ENCODE data around the gene RAD51B. TPM values are rescaled to one million over a fixed set of nuclear protein-coding genes. Genes with fewer than 3 reads are reported as not detected.
A peak's percentile ranks its signal among the peaks of the same experiment; 100 is the strongest.

RAD51B gene
- total RNA-seq, 1 experiment from 2014 or later: 7.2 TPM

DNA sequence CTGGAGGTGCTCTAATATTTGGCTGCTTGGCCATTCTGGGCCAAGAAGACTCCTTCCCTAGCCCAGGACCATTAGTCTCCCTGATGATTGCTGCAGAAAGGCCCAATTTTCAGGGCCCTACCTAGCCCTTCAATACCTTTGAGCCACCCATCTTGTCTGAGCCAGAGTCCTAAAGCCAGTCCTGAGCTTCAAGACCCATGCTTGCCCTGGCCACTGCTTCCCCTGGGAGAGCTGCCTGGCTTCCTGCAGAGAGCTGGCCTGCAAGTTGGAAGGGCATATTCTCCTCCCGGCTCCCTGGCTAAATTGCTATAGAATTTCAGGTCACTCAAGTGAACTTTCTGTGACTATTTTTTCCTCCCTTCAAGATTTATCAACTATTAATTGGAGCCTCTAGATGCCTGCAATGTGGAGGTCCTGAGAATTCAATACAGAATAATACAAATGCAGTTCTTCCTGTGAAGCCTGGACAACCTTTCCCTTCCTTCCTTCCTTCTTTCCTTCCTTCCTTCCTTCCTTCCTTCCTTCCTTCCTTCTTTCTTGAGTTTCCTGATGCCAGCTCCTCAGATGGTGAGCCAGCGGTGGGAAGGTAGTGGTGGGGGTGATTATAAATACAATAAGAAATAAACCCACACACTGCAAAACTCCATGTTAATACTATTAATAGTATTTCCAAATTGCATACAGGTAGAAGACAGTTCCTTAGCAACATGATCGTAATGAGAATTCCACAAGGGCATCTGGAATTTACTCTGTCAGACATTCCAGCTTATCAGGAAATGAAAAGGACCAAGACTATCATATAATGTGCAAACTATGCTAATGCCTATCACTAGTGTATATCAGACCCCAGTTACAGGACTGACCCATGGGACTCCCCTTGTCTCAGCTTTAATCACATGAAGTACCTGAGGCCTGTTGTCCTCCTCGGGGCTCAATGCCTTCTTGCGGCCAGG, 865.2 kb downstream of the RAD51B start:
- DNase-seq: no peak
- Histone ChIP-seq H3K36me3 (no peaks in the 10 kb centered on the region), H3K9me3 (peaks cover 3% of the 10 kb centered on the region; the same call in 1 of the 2 replicates), H3K27me3 (no peaks in the 10 kb centered on the region), H3K4me3 (no peak overlapping the region)

DNA sequence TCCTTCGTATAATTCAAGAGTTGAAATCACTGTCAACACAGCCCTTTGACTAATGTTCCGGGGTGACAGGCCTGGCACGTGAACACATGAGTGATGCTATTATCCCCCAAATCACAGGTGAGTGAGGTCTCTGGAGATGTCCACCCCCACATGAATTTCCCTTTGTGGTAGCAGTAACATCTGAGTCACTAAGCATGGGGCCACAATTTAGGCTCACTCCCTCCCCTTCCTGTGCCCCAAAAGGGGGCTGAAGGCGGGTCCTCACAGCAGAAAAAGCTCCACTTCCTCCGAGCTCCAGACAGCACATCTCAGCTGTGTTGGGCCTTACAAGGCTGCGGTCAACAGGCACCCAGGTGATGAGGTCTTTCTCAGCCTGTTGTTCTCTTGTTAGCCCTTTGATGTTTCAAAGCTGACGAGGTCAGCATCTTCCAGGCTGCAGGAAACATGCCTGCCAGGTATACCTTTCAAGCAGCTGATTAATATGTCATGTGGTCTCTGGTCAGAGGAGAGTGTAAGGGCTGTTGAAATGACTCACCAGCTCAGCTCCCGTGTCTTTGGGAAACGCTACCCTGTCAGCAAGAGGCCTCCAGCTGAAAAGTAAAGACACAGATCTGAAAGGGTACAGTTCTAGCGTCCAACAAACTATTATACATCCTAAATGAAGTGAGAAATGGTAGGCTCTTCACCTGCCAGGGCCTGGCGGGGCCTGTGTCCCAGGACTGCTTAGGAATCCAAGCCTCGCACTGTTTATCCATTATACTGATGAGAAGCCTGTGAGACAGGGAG, 866.0 kb downstream of the RAD51B start:
- Histone ChIP-seq H3K4me3 (no peak overlapping the region), H3K9me3 (no peaks in the 10 kb centered on the region), H3K36me3 (no peaks in the 10 kb centered on the region), H3K27me3 (no peaks in the 10 kb centered on the region)
- no peak for DNase-seq

DNA sequence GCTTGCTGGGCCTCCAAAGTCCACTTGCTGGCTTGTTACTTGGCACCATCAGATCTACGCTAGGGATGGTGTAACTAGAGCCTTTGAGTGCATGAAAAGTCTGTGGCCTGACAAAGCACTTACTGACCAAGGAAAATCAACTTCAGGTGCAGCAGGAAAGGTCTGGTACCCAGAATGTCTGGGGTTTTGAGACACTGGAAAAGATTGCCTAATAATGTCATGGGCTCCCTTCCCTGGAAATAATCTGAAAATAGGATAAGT, 866.6 kb downstream of the RAD51B start:
- Histone ChIP-seq H3K9me3 (no peaks in the 10 kb centered on the region), H3K36me3 (no peaks in the 10 kb centered on the region), H3K4me3 (no peak overlapping the region), H3K27me3 (no peaks in the 10 kb centered on the region)
- no peak for DNase-seq

DNA sequence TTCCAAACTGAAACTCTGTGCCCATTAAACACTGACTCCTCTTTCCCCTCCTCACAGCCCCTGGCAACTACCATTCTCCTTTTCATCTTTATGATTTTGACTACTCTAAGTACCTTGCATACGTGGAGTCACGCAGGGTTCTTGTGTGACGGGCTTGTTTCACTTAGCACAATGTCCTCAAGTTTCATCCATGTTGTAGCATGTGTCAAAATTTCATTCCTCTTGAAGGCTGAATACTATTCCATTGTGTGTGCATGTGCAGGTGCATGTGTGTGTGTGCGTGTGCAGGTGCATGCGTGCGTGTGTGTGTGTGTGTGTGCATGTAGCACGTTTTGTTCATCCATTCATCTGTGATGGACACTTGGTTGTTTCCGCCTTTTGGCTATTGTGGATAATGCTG, 867.1 kb downstream of the RAD51B start:
- Histone ChIP-seq H3K27me3 (no peaks in the 10 kb centered on the region), H3K9me3 (no peaks in the 10 kb centered on the region), H3K4me3 (no peak overlapping the region), H3K36me3 (no peaks in the 10 kb centered on the region)
- DNase-seq: no peak

DNA sequence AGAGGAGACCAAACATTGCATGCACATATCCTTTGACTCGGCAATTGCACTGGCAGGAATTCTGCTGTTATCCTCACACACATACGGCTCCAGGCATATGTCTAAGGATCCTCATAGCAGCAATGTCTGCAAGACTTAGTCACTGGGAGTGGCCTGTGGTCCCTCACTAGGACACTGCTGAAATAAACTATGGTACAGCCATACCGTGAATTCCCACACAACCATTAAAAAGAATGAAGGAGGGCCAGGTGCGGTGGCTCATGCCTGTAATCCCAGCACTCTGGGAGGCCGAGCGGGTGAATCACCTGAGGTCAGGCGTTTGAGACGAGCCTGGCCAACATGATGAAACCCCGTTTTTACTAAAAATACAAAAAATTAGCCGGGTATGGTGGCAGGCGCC, 868.2 kb downstream of the RAD51B start:
- H3K9me3 ChIP-seq: no peaks in the 10 kb centered on the region
- no peak overlapping the region for H3K4me3 ChIP-seq
- H3K27me3 ChIP-seq: no peaks in the 10 kb centered on the region
- no peaks in the 10 kb centered on the region for H3K36me3 ChIP-seq
- peak; percentile 46 for DNase-seq

DNA sequence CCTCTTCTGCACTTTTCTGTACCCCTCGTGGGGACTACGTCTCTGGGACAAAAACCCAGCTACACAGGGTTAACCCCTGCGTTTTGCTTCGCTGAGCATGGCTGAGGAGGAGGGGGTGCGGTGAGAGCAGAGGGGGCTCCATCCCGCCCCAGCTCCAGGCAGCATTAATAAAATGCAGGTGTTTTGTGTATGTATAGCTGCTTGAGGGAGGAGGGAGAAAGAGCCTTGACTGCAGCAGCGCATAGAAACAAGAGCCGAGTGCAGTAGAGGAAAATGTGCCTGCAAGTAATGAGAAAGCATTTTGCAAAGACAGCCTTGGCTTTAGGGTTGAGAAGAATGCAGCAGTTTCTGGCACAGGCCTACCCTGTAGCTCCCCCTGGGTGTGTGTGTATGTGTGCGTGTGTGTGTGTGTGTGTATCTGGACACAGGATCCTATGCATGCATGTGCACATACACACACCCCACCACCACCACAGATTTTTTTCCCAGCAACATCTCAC, 869.3 kb downstream of the RAD51B start:
- DNase-seq: no peak
- Histone ChIP-seq H3K9me3 (no peaks in the 10 kb centered on the region), H3K36me3 (no peaks in the 10 kb centered on the region), H3K4me3 (no peak overlapping the region), H3K27me3 (no peaks in the 10 kb centered on the region)

DNA sequence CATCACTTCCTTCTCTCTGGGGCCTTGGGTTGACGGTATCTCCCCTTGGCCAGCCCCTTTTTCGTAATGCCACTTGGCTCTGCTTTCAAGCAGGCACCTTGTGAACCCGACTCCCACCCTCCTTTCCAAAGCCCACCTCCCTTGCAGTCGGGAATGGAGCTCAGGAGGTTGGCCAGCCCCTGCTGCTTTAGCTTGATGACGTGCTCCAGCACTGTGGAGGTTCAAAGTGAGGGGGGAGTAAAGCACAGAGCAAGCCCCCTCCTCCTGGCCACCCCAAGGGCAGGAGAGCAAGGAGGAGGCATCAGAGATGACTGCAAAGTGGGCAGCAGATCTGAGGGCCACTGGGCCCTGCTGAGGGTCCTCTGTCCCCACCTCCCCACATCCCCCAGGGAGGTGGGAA, 869.9 kb downstream of the RAD51B start:
- Histone ChIP-seq H3K27me3 (no peaks in the 10 kb centered on the region), H3K4me3 (no peak overlapping the region), H3K9me3 (no peaks in the 10 kb centered on the region), H3K36me3 (no peaks in the 10 kb centered on the region)
- no peak for DNase-seq

DNA sequence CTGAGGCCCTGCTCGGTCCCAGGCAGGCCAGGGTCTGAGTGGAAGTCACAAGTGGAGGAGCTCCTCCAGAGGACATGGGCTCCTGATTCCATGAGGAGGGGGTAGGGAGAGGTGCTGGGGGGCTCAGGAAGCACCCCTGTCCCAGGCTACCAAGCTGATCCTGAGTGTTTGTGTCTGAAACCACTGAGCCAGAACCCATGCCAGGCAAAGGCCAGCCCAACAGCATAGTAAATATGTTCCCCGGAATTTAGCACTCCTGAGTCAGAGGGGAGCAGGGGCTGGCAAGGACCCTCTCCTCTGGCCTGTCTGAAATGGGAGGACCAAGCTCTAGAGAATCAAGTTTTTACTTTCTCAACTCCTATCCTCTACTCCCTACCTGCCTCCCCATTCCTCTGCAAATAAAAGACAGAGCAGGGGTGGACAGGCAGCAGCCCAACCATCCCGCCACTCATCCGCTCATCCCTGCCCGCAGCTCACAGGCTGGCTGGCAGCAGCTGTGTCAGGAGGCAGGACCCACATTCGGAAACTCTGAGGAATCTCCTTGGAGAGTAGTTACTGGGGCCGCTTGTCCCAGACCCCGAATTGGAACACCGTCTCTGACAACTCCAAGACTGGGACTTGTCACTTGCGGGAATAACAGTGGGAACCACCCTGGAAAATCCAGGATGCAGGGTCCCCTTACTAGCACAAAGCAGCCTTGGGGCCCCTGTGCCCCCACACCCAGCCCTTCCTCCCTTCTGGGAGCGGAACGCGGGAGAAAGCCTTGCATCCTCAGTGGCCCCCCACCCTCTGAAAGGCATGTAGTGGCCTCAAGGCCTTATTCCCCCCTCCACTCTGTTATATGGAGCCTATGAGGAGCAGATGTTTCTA, 870.7 kb downstream of the RAD51B start:
- H3K4me3 ChIP-seq: no peak overlapping the region
- DNase-seq: no peak
- no peaks in the 10 kb centered on the region for H3K36me3 ChIP-seq
- H3K9me3 ChIP-seq: no peaks in the 10 kb centered on the region
- no peaks in the 10 kb centered on the region for H3K27me3 ChIP-seq

DNA sequence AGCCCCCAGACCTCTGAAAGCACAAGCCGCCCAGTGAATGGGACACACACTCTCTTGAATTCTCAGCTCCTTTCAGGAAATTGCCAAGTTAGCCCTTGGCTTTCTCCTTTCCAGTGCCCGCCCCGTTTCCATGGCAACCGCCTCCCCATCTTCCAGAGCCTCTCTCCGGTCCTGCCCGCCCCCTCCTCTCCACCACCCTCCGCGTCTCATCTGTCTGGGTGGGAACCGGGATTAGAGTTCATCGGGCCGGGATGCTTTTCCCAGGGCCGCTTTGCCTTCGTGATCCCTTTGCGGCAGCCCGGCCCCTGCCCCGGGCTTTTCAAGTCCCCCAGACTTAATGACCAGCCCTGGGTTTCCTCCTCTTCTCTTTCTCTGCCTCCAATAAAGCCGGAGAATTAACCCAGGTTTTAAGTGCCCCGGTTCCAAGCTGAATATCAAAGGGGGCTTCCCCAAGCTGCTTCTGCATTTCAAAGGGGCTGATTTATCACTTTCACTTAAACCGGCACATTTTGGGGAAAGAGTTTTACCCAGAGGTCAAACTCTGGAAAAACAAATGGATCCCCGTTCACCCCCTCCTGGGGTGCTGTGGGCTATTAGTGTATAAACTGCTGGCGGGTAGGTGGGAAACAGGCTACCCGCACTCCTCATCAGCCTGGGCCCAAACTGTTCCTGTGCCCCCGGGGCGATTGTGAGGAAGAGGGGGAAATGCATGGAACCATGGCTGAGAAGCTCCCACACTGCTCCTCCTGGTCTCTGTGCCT, 871.6 kb downstream of the RAD51B start:
- H3K9me3 ChIP-seq: no peaks in the 10 kb centered on the region
- H3K27me3 ChIP-seq: no peaks in the 10 kb centered on the region
- H3K36me3 ChIP-seq: no peaks in the 10 kb centered on the region
- H3K4me3 ChIP-seq: no peak overlapping the region
- DNase-seq: no peak

DNA sequence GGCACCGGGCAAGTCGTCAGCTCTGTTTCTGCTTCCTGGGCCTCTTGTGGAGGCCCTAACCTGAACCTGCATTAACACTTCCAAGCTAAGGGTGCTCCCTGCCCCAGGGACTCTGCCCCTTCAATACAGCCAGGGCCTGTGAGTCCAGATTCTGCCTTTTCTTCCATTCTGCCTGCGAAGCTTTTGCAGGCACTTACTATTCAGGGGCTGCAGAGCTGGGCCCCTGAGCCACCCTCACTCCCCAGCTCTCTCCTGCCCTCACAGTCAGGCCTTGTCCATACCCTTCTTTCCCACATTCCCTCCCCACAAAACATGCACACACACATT, 872.2 kb downstream of the RAD51B start:
- no peak for DNase-seq

DNA sequence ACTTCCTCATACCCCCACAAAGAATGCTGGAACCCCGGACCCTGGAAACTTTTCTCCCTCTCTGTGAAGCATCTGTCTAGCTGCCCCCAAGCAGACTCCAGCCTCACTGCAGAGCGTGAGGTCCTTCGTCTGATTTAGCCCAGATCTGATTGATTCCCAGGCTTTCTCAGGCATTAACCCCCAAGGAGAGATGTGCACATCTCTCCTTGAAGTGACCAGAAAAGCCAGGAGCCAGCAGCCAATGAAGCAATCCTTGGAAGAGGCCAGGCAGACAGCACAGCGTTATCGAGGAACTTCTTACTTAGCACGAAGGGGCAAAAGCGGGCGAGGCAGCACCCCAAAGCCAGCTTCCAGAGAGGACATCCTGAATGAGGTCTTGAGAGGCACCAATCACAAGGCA, 872.6 kb downstream of the RAD51B start:
- Histone ChIP-seq H3K4me3 (no peak overlapping the region), H3K27me3 (no peaks in the 10 kb centered on the region), H3K9me3 (no peaks in the 10 kb centered on the region), H3K36me3 (no peaks in the 10 kb centered on the region)
- no peak for DNase-seq

More for the DNA sequence above, 872.2 kb downstream of the RAD51B start:
- Histone ChIP-seq H3K27me3 (no peaks in the 10 kb centered on the region), H3K4me3 (no peak overlapping the region), H3K36me3 (no peaks in the 10 kb centered on the region), H3K9me3 (no peaks in the 10 kb centered on the region)

DNA sequence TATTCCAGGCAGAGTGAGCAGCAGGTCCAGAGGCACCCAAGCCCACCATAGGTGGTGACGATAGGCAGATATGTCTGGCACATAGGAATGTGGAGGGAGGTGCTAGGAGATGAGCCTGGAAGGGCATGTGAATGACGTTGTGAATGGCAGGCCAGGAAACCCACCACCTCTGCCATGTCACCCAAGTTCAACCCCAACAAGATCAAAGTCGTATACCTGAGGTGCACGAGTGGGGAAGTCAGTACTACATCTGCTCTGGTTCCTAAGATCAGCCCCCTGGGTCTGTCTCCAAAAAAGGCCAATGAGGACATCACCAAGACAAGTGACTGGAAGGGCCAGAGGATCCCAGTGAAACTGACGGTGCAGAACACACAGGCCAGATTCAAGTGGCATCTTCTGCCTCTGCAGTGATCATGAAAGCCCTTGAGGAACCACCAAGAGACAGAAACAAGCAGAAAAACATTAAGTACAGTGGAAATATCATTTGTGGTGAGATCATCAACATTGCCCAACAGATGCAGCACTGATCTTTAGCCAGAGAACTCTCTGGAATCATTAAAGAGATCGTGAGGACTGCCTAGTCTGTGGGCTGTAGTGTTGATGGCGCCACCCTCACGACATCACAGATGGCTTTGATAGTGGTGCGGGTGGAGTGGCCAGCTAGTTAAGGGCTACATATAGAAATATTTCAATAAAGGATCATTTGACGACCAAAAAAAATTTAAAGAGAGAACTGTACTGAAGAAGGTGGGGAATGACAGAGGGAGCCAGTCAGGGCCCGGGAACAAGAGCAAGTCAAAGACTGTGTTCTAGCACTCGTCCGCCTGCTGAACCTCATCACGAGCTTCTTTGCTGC, 873.6 kb downstream of the RAD51B start:
- no peaks in the 10 kb centered on the region for H3K9me3 ChIP-seq
- no peaks in the 10 kb centered on the region for H3K36me3 ChIP-seq
- no peak for DNase-seq
- H3K27me3 ChIP-seq: no peaks in the 10 kb centered on the region
- H3K4me3 ChIP-seq: no peak overlapping the region

DNA sequence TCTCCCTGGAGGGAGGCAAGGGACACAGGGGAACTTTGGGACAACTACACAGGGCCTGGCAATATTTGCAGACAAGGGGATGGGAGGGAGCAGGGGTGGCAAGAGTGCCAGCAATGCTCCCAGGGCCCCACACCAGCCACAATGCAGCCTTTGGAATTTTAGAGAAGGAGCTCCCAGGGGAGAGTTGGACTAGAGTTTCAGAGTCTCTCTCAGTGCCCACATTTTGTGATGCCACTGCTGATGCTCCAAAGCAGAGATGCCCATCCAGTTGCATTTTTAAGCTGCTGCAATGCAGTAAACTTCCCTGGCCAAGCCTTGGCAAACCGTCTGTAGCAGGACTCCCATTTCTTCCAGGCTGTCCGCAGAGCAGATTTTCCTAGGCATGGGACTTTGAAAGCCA, 874.3 kb downstream of the RAD51B start:
- no peak overlapping the region for H3K4me3 ChIP-seq
- H3K27me3 ChIP-seq: no peaks in the 10 kb centered on the region
- DNase-seq: no peak
- no peaks in the 10 kb centered on the region for H3K9me3 ChIP-seq
- no peaks in the 10 kb centered on the region for H3K36me3 ChIP-seq

DNA sequence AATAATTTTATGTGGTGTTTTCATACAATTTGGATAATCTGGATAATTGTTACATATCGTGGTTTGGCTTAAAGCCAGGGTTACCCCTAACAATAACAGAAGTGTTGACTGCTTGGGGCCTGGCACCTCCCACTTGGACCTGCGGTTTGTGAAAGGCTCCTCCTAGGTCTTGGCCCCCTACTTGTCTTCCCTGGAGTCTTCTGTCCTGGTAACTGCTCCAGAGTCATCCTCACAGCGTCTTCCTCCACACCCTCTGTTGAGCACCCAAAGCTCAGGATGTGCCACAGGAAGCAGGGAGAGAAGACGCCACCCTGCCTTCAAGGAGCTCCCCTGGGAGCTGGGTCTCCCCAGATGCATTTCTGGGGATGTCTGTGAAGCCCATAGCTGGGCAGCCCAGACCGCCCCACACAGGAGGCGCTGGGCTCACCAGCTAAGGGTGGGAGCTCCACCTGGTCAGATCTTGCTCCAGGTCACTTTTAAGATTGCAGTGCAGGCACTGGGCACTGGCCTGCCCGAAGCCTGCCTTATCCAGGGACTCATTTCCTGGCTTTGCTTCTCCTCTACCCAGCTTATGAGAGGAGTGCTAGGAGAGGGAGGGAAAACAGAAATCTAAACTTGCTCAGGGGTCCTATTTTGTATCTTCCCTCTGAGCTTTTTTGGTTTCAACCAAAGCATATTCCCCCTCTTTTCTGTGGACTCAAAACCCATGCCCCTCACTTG, 875.1 kb downstream of the RAD51B start:
- no peaks in the 10 kb centered on the region for H3K9me3 ChIP-seq
- peak; percentile 41 for DNase-seq
- H3K4me3 ChIP-seq: no peak overlapping the region
- no peaks in the 10 kb centered on the region for H3K36me3 ChIP-seq
- no peaks in the 10 kb centered on the region for H3K27me3 ChIP-seq

DNA sequence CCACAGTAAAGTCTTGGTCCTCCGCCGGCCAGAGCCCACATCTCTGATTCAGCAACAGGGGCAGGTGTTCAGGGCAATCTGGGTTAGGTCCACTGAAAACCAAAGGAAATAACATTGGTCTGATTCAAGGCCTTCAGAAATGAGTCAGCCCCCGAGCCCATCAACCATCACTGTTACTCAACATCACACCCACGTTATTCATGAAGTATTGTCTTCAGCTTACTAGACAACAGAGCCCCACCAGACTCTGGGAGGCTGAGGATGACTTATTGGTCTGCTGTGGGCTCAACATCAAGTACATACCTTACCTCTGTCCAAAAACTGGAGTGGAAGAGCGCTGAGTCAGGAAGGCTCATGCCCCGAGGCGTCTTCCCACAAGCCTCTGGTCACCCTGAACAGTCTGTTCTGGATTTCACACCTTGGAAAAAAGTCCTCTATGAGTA, 875.8 kb downstream of the RAD51B start:
- DNase-seq: peak; percentile 93
- H3K9me3 ChIP-seq: no peaks in the 10 kb centered on the region
- no peaks in the 10 kb centered on the region for H3K27me3 ChIP-seq

More for the DNA sequence above, 875.8 kb downstream of the RAD51B start:
- H3K4me3 ChIP-seq: no peak overlapping the region
- no peaks in the 10 kb centered on the region for H3K36me3 ChIP-seq

All from MG63 (cell line).